Activated naive CD8-positive, alpha-beta T cell treated with anti-CD3 and anti-CD28 coated beads, Interleukin-2, amount 50 U/mL, for 24 hours (primary cell): ENCODE measurements around the gene ADAMTSL4.
"Not testable (repeated sequence)": the region's sequence is repeated elsewhere in the genome, so short reads cannot be mapped to it uniquely, and the experiment has no call there.

Experiments
- ATAC-seq: fragments of 150-1000 bp; cut with Tn5 transposase; one replicate; pipeline ENCODE4 v1.10.0; 2021
- DNase-seq: peaks from one replicate; pipeline ENCODE4 v3.0.0; 2021
- H3K27ac Mint-ChIP-seq: one replicate; pipeline ENCODE4 v1.8.0; 2021; ENCODE audit warnings: mild to moderate bottlenecking, mixed read lengths
- H3K27me3 Mint-ChIP-seq: one replicate; pipeline ENCODE4 v1.8.0; 2021; ENCODE audit warnings: mixed read lengths
- H3K36me3 Mint-ChIP-seq: one replicate; pipeline ENCODE4 v1.8.0; 2021; ENCODE audit warnings: low read depth, mixed read lengths
- H3K4me1 Mint-ChIP-seq: one replicate; pipeline ENCODE4 v1.8.0; 2021; ENCODE audit warnings: mixed read lengths
- H3K4me3 Mint-ChIP-seq: one replicate; pipeline ENCODE4 v1.8.0; 2021; ENCODE audit warnings: mild to moderate bottlenecking, moderate library complexity, mixed read lengths
- H3K9me3 Mint-ChIP-seq: one replicate; pipeline ENCODE4 v1.8.0; 2021; ENCODE audit warnings: mixed read lengths

ADAMTSL4 gene

GRCh38 chr1:150603711-150604110 is 54.5 kb downstream of the ADAMTSL4 start:
- Mint-ChIP-seq H3K9me3 (no peaks in the 10 kb centered on the region), H3K4me3 (no peak overlapping the region), H3K4me1 (peaks cover 24% of the 10 kb centered on the region), H3K27me3 (no peaks in the 10 kb centered on the region), H3K36me3 (peaks cover 12% of the 10 kb centered on the region), H3K27ac (peak overlapping the region; percentile 55)
- DNase-seq (no peak), ATAC-seq (no peak)

DNA sequence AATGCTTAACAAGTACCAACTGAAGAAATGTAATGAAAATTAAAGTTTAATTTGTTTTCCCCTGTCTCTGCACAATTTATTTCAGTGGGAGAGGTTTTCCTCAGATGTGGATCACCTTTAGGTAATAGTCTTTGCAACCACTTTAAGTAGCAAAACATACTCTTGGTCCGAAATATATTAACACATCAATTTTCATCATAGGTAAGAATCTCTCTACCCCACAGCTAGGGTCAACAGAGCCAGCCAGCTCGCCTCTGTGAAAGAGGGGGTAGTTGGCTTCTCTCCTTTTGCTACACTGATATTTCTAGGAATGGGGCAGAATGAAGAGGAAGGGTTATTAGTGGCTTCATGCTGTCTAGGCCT is 55.0 kb downstream of the ADAMTSL4 start:
- Mint-ChIP-seq H3K4me1 (peaks cover 24% of the 10 kb centered on the region), H3K27me3 (no peaks in the 10 kb centered on the region), H3K27ac (peak overlapping the region; percentile 66), H3K36me3 (peaks cover 13% of the 10 kb centered on the region), H3K9me3 (no peaks in the 10 kb centered on the region), H3K4me3 (no peak overlapping the region)
- no peak for DNase-seq
- no peak for ATAC-seq

GRCh38 chr1:150605451-150605731 is 56.2 kb downstream of the ADAMTSL4 start:
- peaks cover 27% of the 10 kb centered on the region for H3K4me1 Mint-ChIP-seq
- ATAC-seq, H3K4me3 Mint-ChIP-seq, H3K9me3 Mint-ChIP-seq, H3K27ac Mint-ChIP-seq, DNase-seq, H3K27me3 Mint-ChIP-seq: not testable (repeated sequence)
- peaks cover 10% of the 10 kb centered on the region for H3K36me3 Mint-ChIP-seq

DNA sequence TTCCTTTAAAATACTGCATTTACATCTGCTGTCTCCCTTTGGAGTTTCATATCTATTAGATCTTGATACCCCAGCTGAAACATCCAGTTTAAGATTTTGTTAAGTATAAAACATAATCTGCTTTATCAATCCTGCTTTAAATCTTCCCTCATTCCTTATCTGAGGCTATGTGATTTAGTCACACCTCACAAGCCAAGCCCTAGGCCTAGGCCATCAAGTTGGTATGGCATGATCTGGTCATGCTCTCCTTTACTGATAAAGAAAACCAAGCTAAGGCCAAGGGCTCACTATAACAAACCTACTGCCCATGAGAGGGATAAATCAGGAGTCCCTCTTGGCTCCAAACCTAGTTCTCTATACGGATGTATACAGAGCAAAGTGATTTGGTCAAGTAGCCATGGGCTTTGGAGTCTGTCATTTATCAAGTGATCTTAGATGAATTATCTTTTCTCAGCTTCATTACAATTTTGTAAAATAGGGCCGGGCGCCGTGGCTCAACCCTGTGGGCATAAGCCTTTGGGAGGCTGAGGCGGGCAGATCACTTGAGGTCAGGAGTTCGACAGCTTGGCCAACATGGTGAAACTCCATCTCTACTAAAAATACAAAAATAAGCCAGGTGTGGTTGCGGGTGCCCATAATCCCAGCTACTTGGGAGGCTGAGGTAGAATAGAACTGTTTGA is 57.4 kb downstream of the ADAMTSL4 start:
- ATAC-seq = no peak

DNA sequence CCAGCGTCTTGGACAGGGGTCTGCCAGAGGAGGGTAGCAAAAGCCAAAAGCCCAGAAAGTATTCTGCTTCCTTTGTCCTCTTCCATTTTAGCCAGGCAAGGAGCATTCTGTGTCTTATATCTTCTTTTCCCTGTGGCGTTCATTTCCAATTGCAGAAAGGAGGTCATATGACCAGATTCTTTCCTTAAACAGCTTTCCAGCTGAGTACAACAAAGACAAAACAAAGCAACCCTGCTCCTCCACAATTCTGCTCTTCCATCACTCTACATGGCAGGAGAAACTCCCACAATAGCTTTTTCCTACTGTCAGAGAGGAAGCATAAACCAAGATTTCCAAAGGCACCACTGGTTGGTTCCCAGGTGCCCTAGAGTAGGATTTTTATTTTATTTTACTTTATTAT is 60.5 kb downstream of the ADAMTSL4 start:
- DNase-seq (no peak), ATAC-seq (no peak)
- H3K36me3 Mint-ChIP-seq = peaks cover 22% of the 10 kb centered on the region
- no peak overlapping the region for H3K4me3 Mint-ChIP-seq
- H3K9me3 Mint-ChIP-seq = no peaks in the 10 kb centered on the region
- H3K4me1 Mint-ChIP-seq = peaks cover 54% of the 10 kb centered on the region
- H3K27ac Mint-ChIP-seq = no peak overlapping the region
- H3K27me3 Mint-ChIP-seq = no peaks in the 10 kb centered on the region

More for the DNA sequence above, 57.4 kb downstream of the ADAMTSL4 start:
- Mint-ChIP-seq H3K4me1 (peaks cover 38% of the 10 kb centered on the region), H3K27ac (no peak overlapping the region), H3K27me3 (no peaks in the 10 kb centered on the region), H3K9me3 (no peaks in the 10 kb centered on the region), H3K4me3 (no peak overlapping the region), H3K36me3 (peaks cover 8% of the 10 kb centered on the region)
- DNase-seq = no peak
